Measurements from ENCODE around the gene OGFR.

Gene OGFR

GRCh38 chr20:62796699-62797491 is 7.7 kb upstream of the OGFR start (continued):
- TF ChIP-seq ZNF510 (tag by site-specific recombination; IDR thresholded peaks at IDR 0.05; ENCODE audit: insufficient replicate concordance) (no peak), ZNF626 (tag by site-specific recombination; IDR thresholded peaks at IDR 0.05) (no peak), SALL2 (tag by site-specific recombination; IDR thresholded peaks at IDR 0.05; ENCODE audit: borderline replicate concordance) (no peak), SP2 (tag by site-specific recombination; IDR thresholded peaks at IDR 0.05) (peak; percentile 21; the same call in 1 of the 2 replicates), ZSCAN23 (tag by site-specific recombination; IDR thresholded peaks at IDR 0.05) (no peak), ZNF629 (tag by site-specific recombination; IDR thresholded peaks at IDR 0.05) (no peak)

- ChIA-PET CTCF (interaction anchor here (0.9 to 1.2 kb wide), 2 partner anchors 9 to 25 kb away, joined by 3 read pairs; no protein-coding TSS in a partner anchor), POLR2A (no interaction called here)
- Histone ChIP-seq H3K36me3 (ENCODE audit: control insufficient read depth in 2 of 2, insufficient read depth in 1 of 2, low read length in 2 of 2) (peaks cover 0 to 46% of the 10 kb centered on the region in 2 experiments; a peak in 1 of 3 replicates), H3K4me3 (ENCODE audit: low read depth, low read length) (no peak overlapping the region), H3K9me3 (ENCODE audit: control insufficient read depth, insufficient read depth, low read depth, low read length) (no peaks in the 10 kb centered on the region), H3K27ac (ENCODE audit: extremely low read depth, low read depth, low read length) (no peak overlapping the region), H3K4me1 (ENCODE audit: control insufficient read depth, insufficient read depth, low read length) (no peaks in the 10 kb centered on the region)
- no peak for TF ChIP-seq ZNF660 (tag by site-specific recombination; IDR thresholded peaks at IDR 0.05)
- TF ChIP-seq ZBTB10 (tag by site-specific recombination; IDR thresholded peaks at IDR 0.05): peak; percentile 44; the same call in 1 of the 2 replicates
- TF ChIP-seq YY2 (tag by site-specific recombination; IDR thresholded peaks at IDR 0.05): no peak
- TF ChIP-seq BCL11B (tag by site-specific recombination; IDR thresholded peaks at IDR 0.05; ENCODE audit: low read depth): peak; percentile 60; the same call in 1 of the 2 replicates
These were observed 6.7 kb upstream of the OGFR start for GRCh38 chr20:62797671-62798532.

DNA sequence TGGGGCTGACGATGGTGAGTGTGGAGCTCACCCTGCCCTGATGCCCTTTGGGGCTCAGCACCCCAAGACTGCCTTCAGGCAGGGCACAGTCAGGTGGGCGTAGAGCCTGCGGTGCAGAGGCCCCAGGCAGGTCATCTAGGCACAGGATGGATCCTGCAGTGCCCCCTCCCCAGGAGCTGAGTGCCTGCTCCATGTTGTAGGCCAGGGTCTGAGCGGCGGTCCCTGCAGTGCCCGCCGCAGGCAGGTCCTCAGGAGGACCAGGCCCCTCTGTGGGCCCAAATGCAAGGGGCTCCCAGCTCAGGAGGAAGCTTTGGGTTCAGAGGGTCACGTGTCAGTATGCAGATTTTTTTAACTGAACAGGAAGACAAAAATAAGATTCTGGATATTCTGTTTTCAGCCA is 5.6 kb upstream of the OGFR start:
- Histone ChIP-seq H3K4me1 (ENCODE audit: control insufficient read depth, insufficient read depth, low read length) (no peaks in the 10 kb centered on the region), H3K36me3 (ENCODE audit: control insufficient read depth in 2 of 2, insufficient read depth in 1 of 2, low read length in 2 of 2) (peaks cover 0 to 46% of the 10 kb centered on the region in 2 experiments; a peak in 1 of 3 replicates), H3K27ac (ENCODE audit: extremely low read depth, low read depth, low read length) (no peak overlapping the region), H3K9me3 (ENCODE audit: control insufficient read depth, insufficient read depth, low read depth, low read length) (no peaks in the 10 kb centered on the region), H3K4me3 (ENCODE audit: low read depth, low read length) (no peak overlapping the region)
- POLR2A ChIA-PET: no interaction called here
- CTCF ChIA-PET: interaction anchor here (0.6 to 1.1 kb wide), 2 partner anchors 9 to 201 kb away, joined by 3 to 4 read pairs; no protein-coding TSS in a partner anchor
- TF ChIP-seq ZNF626 (tag by site-specific recombination; IDR thresholded peaks at IDR 0.05) (no peak), ZNF391 (tag by site-specific recombination; IDR thresholded peaks at IDR 0.05; ENCODE audit: borderline replicate concordance, low read depth) (no peak), ZNF510 (tag by site-specific recombination; IDR thresholded peaks at IDR 0.05; ENCODE audit: insufficient replicate concordance) (no peak), ZXDB (tag by site-specific recombination; IDR thresholded peaks at IDR 0.05) (no peak), ZNF518A (tag by site-specific recombination; conservative IDR thresholded peaks at IDR 0.05; ENCODE audit: low read depth) (no peak), ZFP69B (tag by site-specific recombination; IDR thresholded peaks at IDR 0.05) (no peak), ZNF544 (tag by site-specific recombination; IDR thresholded peaks at IDR 0.05) (no peak), ATF2 (tag by site-specific recombination; IDR thresholded peaks at IDR 0.05; ENCODE audit: low read depth) (no peak), SALL2 (tag by site-specific recombination; IDR thresholded peaks at IDR 0.05; ENCODE audit: borderline replicate concordance) (no peak), ZSCAN30 (tag by site-specific recombination; IDR thresholded peaks at IDR 0.05) (no peak)
